Measurements from ENCODE around the gene UBL4B. TPM values are rescaled to one million over a fixed set of nuclear protein-coding genes. Genes with fewer than 3 reads are reported as not detected.

Gene UBL4B
- total and polyA plus RNA-seq, 12 donors = not detected

DNA sequence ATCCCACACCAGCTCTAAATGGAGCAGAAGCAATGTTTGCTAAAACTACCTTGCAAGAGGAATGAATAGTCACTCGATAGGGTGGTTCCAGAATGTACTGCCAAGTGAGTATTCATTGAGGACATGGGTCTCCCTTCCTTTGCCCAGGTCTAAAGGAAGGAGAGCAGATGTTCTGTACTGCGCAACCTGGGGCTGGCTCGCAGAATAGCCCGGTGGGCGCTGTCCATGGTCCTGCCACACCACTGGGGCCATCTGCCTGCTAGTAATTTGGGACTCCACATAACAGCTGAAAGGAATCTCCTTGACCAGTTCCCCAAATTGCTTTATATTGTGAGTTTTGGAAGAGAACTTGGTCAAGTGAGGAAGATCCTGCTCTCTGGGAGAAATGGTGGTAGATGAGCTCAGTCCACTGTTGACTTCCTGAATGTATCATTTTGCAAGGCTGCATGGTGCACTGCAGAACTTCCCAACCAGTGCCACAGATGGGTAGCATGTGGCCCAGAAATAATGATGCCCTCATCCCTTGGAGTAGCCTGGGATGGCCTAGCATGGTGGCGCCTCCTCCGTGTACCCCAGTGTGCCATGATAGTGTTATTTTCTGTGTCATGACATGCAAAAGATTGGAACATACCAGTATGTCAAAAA, 43.8 kb downstream of the UBL4B start:
- peak; percentile 55 to 73 for DNase-seq
- no peaks in the 10 kb centered on the region for H3K9me3 ChIP-seq
- H3K4me1 ChIP-seq = peaks cover 0 to 7% (median 3%) of the 10 kb centered on the region in 9 donors
- no peak overlapping the region for H3K27ac ChIP-seq
- intact Hi-C loops (cut with DNase I) = no loop called here
- peak in 6 of 8 donors; percentile 61 to 78 (median 74) for ATAC-seq
- H3K4me3 ChIP-seq = no peak overlapping the region
- H3K36me3 ChIP-seq = no peaks in the 10 kb centered on the region
- TF ChIP-seq, protein P1, sequence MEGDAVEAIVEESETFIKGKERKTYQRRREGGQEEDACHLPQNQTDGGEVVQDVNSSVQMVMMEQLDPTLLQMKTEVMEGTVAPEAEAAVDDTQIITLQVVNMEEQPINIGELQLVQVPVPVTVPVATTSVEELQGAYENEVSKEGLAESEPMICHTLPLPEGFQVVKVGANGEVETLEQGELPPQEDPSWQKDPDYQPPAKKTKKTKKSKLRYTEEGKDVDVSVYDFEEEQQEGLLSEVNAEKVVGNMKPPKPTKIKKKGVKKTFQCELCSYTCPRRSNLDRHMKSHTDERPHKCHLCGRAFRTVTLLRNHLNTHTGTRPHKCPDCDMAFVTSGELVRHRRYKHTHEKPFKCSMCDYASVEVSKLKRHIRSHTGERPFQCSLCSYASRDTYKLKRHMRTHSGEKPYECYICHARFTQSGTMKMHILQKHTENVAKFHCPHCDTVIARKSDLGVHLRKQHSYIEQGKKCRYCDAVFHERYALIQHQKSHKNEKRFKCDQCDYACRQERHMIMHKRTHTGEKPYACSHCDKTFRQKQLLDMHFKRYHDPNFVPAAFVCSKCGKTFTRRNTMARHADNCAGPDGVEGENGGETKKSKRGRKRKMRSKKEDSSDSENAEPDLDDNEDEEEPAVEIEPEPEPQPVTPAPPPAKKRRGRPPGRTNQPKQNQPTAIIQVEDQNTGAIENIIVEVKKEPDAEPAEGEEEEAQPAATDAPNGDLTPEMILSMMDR (IDR thresholded peaks at IDR 0.05) = no peak
- 13% methylated on average over 7 of the region's 7 CpGs for WGBS, 2 donors
- H3K27me3 ChIP-seq = peaks cover 5 to 63% (median 56%) of the 10 kb centered on the region in 7 donors

DNA sequence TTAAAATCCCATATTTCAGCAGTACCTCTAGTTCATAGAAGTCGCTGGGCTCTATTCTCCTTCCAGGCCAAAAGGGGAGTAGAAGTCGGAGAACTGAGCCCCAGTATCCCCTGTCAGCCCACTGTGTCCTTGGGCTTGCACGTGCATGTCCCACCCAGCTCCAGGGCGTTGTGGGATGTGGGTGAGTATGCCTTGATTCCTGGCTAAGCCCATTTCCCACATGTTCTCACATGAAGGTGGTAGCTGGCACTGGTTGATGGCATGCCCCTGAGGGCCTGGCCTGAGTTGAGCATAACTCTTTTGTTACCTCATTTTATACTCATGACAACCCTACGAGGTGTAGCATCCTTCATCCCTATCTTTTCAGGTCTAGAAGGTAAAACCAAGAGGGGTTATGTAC, 46.0 kb downstream of the UBL4B start:
- Histone ChIP-seq H3K4me3 (no peak overlapping the region), H3K4me1 (no peaks in the 10 kb centered on the region), H3K27ac (no peak overlapping the region), H3K27me3 (peaks cover 0 to 42% (median 34%) of the 10 kb centered on the region in 7 donors), H3K36me3 (no peaks in the 10 kb centered on the region), H3K9me3 (no peaks in the 10 kb centered on the region)
- WGBS, 2 donors = 70 to 71% methylated on average over 5 of the region's 5 CpGs
- TF ChIP-seq, protein P1 (IDR thresholded peaks at IDR 0.05) = no peak
- no peak for ATAC-seq
- DNase-seq = no peak
- intact Hi-C loops (cut with DNase I) = no loop called here

DNA sequence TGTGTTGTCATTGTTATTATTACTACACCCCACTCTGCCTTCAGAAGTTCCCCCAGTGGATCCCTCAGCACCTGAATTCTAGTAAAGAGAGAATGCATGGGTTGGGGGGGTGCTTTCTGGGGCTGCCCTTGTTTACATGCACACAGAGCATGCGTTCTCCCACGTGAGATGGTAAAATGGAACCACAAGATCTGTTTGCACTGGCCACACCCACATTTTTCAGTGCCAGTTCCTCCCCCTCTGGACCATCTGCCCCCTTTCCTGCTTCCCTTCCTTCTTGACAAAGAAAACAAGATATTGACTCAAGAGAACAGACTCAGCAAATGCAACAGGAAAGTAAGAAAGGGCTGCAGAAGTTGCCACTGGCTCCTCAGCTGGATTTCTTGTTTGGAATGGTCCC, 46.9 kb downstream of the UBL4B start:
- H3K4me1 ChIP-seq = peaks cover 0 to 5% (median 0%) of the 10 kb centered on the region in 9 donors
- no peak overlapping the region for H3K4me3 ChIP-seq
- H3K36me3 ChIP-seq = no peaks in the 10 kb centered on the region
- no peak for DNase-seq
- intact Hi-C loops (cut with DNase I) = no loop called here
- TF ChIP-seq, protein P1 (IDR thresholded peaks at IDR 0.05) = no peak
- H3K27me3 ChIP-seq = peaks cover 0 to 33% (median 27%) of the 10 kb centered on the region in 7 donors
- no peak for ATAC-seq
- WGBS, 2 donors = 36 to 43% methylated on average over 2 of the region's 2 CpGs
- H3K27ac ChIP-seq = no peak overlapping the region
- H3K9me3 ChIP-seq = no peaks in the 10 kb centered on the region

DNA sequence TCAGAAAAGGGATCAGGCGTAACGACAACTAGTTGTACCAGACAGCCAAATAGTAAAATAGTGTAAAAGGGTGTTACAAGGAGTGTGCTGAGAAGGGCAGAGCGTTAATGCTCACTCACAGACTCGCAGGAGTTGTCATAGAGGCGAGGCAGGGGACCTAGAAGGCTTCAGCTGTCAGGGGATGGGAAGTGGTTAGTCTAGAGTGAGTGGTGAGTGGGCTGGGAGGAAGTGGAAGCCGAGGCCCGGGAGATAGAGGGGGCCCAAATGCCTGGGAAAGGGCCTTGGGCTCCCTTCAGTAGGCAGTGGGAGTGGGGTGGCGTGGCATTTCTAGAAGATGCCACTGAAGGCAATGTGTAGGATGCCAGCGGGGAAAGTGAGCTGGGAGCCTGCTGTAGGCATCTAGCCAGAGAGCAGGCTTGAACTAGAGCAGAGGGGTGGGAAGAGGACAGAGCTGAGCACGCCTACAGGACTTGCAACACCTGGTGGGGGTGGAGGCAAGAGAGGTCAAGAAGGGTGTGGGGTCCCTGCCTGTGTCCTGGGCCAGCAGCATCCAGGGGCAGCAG, 48.4 kb downstream of the UBL4B start:
- no peak overlapping the region for H3K27ac ChIP-seq
- peaks cover 0 to 10% (median 0%) of the 10 kb centered on the region in 9 donors for H3K4me1 ChIP-seq
- H3K27me3 ChIP-seq = peaks cover 0 to 19% (median 15%) of the 10 kb centered on the region in 7 donors
- intact Hi-C loops (cut with DNase I) = no loop called here
- TF ChIP-seq, protein P1 (IDR thresholded peaks at IDR 0.05) = no peak
- no peak overlapping the region for H3K4me3 ChIP-seq
- no peaks in the 10 kb centered on the region for H3K9me3 ChIP-seq
- 60 to 63% methylated on average over 10 of the region's 10 CpGs for WGBS, 2 donors
- no peak for DNase-seq
- H3K36me3 ChIP-seq = no peaks in the 10 kb centered on the region
- no peak for ATAC-seq

Data from heart right ventricle (tissue), 16 donors.